RPMI8226 (cell line): ENCODE data around the gene RHBDL2.
"Not testable (repeated sequence)": the region's sequence is repeated elsewhere in the genome, so short reads cannot be mapped to it uniquely, and the experiment has no call there.

ENCODE experiments used
- DNase-seq: peaks from one replicate; pipeline ENCODE4 v3.0.0-alpha.2; 2015

RHBDL2 gene

GRCh38 chr1:38873027-38873969, 68.3 kb downstream of the RHBDL2 start, which contains the start of gene MYCBP:
Gene MYCBP, minus strand, starts transcription at chr1:38873348. Its CDS starts 43 bp downstream, at chr1:38873305.
- DNase-seq: peak; percentile 98

DNA sequence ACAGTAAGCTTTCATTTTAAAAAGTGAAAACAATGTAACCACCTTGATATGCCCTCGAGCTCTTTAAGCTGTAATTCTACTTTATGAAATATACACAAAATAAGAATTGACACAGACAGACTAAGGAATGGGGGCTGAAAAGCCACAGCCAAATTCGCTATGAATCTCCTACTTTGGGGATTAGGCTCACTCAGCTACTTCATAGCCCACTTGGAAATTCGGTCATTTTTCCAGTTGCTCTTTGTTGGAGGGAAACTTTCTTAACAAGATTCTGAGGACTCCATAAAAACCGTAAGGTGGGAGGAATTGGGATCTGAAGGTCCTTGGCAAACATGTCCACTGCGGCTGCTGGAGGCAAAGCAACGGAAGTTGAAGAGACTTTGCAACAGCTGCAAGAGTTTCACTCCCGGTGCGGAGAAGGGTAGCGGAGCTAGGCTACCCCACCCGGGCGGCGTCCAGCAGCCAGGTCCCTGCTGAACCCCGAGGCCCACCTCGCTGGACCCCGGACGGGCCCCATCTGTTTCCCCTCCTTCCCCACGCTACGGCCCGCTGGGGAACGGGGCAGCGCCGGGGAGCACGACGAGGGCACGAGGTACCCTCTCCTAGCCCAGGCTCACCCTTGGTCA, 69.1 kb downstream of the RHBDL2 start:
- peak; percentile 59 for DNase-seq

DNA sequence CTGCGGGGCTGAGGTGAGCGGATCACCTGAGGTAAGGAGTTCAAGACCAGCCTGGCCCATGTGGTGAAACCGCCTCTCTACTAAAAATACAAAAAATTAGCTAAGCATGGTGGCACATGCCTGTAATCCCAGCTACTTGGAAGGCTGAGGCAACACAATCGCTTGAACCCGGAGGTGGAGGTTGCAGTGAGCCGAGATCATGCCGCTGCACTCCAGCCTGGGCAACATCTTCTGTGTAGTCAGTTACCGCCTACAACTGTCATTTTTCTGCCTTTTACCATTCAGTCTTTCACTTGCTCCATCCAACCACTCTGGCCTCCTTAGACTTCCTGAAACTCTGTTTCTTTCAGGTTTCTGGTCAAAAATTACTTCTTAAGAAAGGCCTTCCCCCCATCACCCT, 70.6 kb downstream of the RHBDL2 start:
- DNase-seq: no peak

GRCh38 chr1:38867208-38867607, 74.4 kb downstream of the RHBDL2 start:
- no peak for DNase-seq

DNA sequence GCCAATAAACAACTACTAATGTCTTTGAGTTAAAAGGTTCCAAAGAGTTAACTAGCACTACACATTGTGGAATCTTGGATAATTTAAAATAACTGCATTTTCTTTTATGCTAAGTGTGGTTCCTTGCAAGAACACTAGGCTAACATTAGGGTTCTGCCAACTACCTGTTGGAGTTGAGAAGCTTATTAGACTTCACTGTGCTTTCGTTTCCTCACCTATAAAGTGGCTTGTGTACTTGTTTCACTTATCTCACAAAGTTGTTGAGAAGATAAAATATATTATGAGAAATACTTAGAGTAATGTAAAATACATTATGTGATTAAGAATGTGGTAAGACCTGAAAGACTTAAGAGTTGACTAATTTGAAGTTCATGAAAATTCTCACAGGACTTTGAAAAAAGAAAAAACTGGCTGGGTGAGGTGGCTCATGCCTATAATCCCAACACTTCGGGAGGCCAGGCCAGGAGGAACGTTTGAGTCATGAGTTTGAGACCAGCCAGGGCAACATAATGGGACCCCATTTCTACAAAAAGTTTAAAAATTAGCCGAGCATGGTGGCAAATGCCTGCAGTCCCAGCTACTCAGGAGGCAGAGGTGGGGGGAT, 76.4 kb downstream of the RHBDL2 start:
- DNase-seq: no peak

DNA sequence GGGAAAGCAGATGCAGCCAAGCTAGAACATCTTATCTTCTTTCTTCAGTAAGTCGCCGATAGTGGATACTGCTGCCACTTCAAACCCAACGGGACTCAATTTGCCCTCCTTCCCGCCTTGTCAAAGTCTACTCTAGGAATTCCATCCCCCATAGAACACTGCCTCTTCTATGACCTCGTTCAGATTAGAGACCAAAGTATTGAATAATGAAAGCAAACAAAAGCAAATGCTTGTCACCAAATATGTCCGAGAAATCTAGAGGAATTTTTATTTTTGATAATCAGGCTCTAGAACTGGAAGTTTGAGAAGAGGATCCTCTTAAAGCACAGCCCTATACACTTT, 81.2 kb downstream of the RHBDL2 start:
- DNase-seq: no peak

GRCh38 chr1:38859561-38860453, 81.8 kb downstream of the RHBDL2 start, which contains the start of gene RRAGC:
Gene RRAGC, minus strand, starts transcription at chr1:38859772. Its CDS starts 126 bp downstream, at chr1:38859646.
- peak; percentile 99 for DNase-seq

GRCh38 chr1:38858833-38859560, 82.6 kb downstream of the RHBDL2 start:
- DNase-seq: peak; percentile 77

GRCh38 chr1:38852780-38853179, 88.8 kb downstream of the RHBDL2 start:
- no peak for DNase-seq

GRCh38 chr1:38848071-38848470, 93.6 kb downstream of the RHBDL2 start:
- DNase-seq: no peak

DNA sequence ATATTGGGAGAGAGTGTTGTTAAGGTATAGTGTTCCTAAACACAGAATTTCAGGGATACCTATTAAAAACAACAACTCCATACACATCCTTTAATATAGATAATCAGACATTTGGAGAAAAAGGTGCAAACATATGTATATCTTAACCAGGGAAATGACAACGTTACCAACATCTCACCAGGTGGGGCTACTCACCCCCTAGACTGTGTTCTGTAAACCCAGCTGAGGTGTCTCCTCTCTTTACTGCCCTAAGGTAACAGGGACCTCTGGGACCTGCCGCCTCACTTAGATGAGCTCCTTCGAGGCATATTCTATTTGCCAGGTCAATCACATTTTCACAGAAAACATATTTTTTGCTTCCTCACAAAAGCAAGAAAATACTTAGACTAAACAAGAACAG, 95.4 kb downstream of the RHBDL2 start:
- DNase-seq: no peak

DNA sequence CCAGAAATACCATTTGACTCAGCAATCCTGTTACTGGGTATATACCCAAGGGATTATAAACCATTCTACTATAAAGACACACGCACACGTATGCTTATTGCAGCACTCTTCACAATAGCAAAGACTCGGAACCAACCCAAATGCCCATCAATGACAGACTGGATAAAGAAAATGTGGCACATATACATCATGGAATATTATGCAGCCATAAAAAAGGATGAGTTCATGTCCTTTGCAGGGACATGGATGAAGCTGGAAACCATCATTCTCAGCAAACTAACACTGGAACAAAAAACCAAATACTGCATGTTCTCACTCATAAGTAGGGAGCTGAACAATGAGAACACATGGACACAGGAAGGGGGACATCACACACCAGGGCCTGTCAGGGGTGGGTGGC, 96.5 kb downstream of the RHBDL2 start:
- DNase-seq: not testable (repeated sequence)

GRCh38 chr1:38840281-38840680, 101.3 kb downstream of the RHBDL2 start:
- no peak for DNase-seq

DNA sequence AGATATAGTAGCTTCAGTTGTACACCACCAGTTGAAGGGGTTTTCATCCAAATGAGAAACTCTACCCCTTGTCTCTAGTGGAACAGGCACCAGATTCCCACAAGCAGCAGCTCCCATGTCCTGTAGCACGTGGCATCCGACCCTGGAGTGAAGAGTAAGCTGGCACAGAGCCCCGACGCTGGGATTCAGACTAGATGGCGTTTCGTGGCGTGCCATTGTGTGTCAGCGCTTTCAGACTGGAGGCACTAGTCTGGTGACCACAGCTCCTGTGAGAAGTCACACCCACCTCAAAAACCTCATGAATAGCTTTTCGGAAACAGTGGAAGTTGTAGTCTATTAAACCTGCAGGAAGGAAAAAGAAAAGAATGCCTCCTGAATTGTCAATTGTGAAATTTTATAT, 102.3 kb downstream of the RHBDL2 start:
- DNase-seq: no peak

DNA sequence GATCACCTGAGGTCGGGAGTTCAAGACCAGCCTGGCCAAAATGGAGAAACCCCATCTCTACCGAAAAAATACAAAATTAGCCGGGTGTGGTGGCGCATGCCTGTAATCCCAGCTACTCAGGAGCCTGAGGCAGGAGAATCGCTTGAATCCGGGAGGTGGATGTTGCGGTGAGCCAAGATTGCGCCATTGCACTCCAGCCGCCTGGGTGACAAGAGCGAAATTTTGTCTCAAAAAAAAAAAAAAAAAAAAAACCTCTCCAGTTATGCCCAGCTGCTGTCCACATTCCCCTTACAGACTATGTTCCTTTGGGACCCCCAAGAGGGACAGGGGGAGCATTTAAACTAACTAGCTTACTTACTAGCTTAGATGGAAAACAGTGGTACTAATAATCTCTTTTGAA, 105.3 kb downstream of the RHBDL2 start:
- DNase-seq: not testable (repeated sequence)
